HL-60 (cell line): ENCODE results near the gene SPATA46.

Experiments used
- DNase-seq, 2 experiments: peaks; one replicate each; pipeline ENCODE4 v3.0.0-alpha.2; 2010 to 2020; ENCODE audit warnings: low read depth in 1 of 2, low spot score in 1 of 2
- H3K27ac ChIP-seq: fragments of 250-450 bp; sonication (Bioruptor Pico); replicated peaks from 2 replicates; pipeline ENCODE4 v1.5.1; 2020; ENCODE audit warnings: mild to moderate bottlenecking, moderate library complexity
- H3K27me3 ChIP-seq: fragments of 250-450 bp; sonication (Bioruptor Pico); 2 replicates; pipeline ENCODE4 v1.5.1; 2021; ENCODE audit warnings: mild to moderate bottlenecking, moderate library complexity; ENCODE audit not compliant: insufficient read depth, poor library complexity, severe bottlenecking
- H3K4me3 ChIP-seq: replicated peaks from 2 replicates; pipeline ENCODE4 v1.5.1; 2011; ENCODE audit warnings: mild to moderate bottlenecking, control low read depth, low read length; ENCODE audit not compliant: insufficient read depth
- GABPA ChIP-seq: IDR thresholded peaks from 2 replicates; pipeline ENCODE4 v1.6.1; 2012; ENCODE audit warnings: low read depth
- POLR2AphosphoS5 ChIP-seq: IDR thresholded peaks from 2 replicates; pipeline ENCODE4 v1.6.1; 2012; ENCODE audit warnings: low read depth
- SPI1 ChIP-seq: IDR thresholded peaks from 2 replicates; pipeline ENCODE4 v1.6.1; 2012; ENCODE audit warnings: low read depth, mild to moderate bottlenecking, borderline replicate concordance
- TF ChIP-seq, protein P1 (sequence below): IDR thresholded peaks from one replicate; pipeline ENCODE4 v1.5.1; 2011; ENCODE audit warnings: low read length, control low read depth, inconsistent platforms; ENCODE audit not compliant: insufficient read depth
- TF ChIP-seq, protein P2 (sequence below): IDR thresholded peaks from 2 replicates; pipeline ENCODE4 v1.6.1; 2012; ENCODE audit warnings: low read depth; ENCODE audit not compliant: insufficient replicate concordance

The SPATA46 gene

DNA sequence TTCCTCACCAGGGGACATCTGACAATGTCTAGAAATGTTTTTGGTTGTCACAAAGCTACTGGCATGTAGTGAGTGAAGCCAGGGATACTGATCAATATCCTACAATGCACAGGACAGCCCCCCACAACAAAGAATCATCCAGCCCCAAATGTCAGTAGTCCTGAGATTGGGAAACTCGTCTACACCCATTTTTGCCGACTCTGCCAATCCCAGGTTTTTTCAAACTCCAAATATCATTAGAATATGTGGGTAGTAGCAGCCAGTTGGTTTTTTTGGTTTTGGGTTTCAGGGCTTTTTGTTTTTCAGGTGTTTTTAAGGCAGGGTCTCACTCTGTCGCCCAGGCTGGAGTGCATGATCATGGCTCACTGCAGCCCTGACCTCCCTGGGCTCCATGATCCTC lies 5.9 kb downstream of the SPATA46 start:
- TF ChIP-seq POLR2AphosphoS5 (no peak), GABPA (no peak), SPI1 (no peak)
- TF ChIP-seq, protein P1, sequence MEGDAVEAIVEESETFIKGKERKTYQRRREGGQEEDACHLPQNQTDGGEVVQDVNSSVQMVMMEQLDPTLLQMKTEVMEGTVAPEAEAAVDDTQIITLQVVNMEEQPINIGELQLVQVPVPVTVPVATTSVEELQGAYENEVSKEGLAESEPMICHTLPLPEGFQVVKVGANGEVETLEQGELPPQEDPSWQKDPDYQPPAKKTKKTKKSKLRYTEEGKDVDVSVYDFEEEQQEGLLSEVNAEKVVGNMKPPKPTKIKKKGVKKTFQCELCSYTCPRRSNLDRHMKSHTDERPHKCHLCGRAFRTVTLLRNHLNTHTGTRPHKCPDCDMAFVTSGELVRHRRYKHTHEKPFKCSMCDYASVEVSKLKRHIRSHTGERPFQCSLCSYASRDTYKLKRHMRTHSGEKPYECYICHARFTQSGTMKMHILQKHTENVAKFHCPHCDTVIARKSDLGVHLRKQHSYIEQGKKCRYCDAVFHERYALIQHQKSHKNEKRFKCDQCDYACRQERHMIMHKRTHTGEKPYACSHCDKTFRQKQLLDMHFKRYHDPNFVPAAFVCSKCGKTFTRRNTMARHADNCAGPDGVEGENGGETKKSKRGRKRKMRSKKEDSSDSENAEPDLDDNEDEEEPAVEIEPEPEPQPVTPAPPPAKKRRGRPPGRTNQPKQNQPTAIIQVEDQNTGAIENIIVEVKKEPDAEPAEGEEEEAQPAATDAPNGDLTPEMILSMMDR, result no peak
- TF ChIP-seq, protein P2, sequence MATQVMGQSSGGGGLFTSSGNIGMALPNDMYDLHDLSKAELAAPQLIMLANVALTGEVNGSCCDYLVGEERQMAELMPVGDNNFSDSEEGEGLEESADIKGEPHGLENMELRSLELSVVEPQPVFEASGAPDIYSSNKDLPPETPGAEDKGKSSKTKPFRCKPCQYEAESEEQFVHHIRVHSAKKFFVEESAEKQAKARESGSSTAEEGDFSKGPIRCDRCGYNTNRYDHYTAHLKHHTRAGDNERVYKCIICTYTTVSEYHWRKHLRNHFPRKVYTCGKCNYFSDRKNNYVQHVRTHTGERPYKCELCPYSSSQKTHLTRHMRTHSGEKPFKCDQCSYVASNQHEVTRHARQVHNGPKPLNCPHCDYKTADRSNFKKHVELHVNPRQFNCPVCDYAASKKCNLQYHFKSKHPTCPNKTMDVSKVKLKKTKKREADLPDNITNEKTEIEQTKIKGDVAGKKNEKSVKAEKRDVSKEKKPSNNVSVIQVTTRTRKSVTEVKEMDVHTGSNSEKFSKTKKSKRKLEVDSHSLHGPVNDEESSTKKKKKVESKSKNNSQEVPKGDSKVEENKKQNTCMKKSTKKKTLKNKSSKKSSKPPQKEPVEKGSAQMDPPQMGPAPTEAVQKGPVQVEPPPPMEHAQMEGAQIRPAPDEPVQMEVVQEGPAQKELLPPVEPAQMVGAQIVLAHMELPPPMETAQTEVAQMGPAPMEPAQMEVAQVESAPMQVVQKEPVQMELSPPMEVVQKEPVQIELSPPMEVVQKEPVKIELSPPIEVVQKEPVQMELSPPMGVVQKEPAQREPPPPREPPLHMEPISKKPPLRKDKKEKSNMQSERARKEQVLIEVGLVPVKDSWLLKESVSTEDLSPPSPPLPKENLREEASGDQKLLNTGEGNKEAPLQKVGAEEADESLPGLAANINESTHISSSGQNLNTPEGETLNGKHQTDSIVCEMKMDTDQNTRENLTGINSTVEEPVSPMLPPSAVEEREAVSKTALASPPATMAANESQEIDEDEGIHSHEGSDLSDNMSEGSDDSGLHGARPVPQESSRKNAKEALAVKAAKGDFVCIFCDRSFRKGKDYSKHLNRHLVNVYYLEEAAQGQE, result no peak
- H3K27me3 ChIP-seq, result no peaks in the 10 kb centered on the region
- no peak overlapping the region for H3K4me3 ChIP-seq
- no peak overlapping the region for H3K27ac ChIP-seq
- DNase-seq, result no peak

DNA sequence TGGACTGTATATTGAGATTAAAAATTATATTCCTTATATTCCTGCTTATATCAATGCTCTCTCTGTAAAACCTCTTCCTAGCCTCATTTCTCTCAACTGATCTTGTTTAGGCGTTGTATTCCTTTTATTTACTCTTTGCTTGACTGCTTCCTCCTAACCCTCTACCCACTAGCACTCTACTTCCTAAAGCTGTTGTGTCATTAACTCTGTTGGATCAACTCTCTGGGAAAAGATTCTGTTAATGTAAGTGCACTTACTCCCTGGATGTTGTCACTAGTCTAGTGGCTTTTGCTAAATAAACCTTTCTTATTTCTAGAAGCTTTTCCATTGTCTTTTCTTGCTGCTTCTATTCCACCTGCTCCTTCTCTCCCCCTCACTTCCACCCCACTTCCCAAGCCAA lies 6.5 kb downstream of the SPATA46 start:
- Histone ChIP-seq H3K27ac (no peak overlapping the region), H3K4me3 (no peak overlapping the region), H3K27me3 (no peaks in the 10 kb centered on the region)
- TF ChIP-seq POLR2AphosphoS5 (no peak), SPI1 (no peak), GABPA (no peak)
- DNase-seq, result no peak

DNA sequence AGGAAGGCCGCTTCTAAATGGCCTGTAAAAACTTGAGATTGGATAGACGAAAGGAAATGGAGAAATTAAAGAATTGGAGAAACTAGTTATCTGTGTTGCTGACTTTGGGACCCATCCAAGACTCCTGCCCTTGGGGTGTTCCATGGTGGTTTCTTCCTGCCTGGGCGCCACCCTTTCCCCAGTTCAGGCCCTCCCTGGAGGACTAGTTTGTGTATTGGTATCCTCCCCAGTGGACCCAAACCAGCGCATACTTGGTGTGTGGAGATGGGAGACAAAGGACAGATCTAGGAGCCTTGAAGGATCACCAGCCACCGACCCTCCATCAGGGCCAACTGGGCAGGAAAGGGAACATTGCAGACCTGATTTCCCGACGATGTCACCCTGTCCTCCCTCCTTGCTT lies 7.1 kb downstream of the SPATA46 start:
- H3K27me3 ChIP-seq, result no peaks in the 10 kb centered on the region
- DNase-seq, result no peak
- TF ChIP-seq, protein P1, result no peak
- TF ChIP-seq GABPA, result no peak
- no peak for TF ChIP-seq POLR2AphosphoS5
- no peak for TF ChIP-seq SPI1
- TF ChIP-seq, protein P2, result no peak
- H3K4me3 ChIP-seq, result no peak overlapping the region
- no peak overlapping the region for H3K27ac ChIP-seq

DNA sequence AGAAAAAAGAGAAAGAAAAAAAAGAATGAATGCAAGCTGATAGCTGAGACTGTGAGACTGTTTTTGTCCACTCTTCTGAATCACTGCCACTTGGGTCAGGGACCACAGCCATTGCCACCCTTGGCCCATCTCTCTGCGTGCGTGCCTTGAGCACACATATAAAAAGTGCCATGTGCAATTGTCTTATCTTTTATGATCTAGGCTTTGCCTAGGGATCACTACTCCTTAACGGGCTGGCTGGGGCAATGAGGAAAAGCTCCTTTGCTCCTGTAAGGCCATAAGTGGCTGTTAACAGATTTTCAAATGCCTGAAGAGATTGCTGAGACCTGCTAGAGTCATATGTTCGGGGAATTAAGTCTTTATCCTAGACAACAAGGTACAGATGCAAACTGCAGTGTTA lies 8.2 kb downstream of the SPATA46 start:
- Histone ChIP-seq H3K27me3 (no peaks in the 10 kb centered on the region), H3K4me3 (no peak overlapping the region), H3K27ac (no peak overlapping the region)
- TF ChIP-seq, protein P2, result no peak
- TF ChIP-seq, protein P1, result no peak
- TF ChIP-seq GABPA, result no peak
- no peak for TF ChIP-seq SPI1
- TF ChIP-seq POLR2AphosphoS5, result no peak
- no peak for DNase-seq
